Measurements from ENCODE around the gene DCAF15.
"Not testable (repeated sequence)": the region's sequence is repeated elsewhere in the genome, so short reads cannot be mapped to it uniquely, and the experiment has no call there.

Gene DCAF15, protein sequence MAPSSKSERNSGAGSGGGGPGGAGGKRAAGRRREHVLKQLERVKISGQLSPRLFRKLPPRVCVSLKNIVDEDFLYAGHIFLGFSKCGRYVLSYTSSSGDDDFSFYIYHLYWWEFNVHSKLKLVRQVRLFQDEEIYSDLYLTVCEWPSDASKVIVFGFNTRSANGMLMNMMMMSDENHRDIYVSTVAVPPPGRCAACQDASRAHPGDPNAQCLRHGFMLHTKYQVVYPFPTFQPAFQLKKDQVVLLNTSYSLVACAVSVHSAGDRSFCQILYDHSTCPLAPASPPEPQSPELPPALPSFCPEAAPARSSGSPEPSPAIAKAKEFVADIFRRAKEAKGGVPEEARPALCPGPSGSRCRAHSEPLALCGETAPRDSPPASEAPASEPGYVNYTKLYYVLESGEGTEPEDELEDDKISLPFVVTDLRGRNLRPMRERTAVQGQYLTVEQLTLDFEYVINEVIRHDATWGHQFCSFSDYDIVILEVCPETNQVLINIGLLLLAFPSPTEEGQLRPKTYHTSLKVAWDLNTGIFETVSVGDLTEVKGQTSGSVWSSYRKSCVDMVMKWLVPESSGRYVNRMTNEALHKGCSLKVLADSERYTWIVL

DNA sequence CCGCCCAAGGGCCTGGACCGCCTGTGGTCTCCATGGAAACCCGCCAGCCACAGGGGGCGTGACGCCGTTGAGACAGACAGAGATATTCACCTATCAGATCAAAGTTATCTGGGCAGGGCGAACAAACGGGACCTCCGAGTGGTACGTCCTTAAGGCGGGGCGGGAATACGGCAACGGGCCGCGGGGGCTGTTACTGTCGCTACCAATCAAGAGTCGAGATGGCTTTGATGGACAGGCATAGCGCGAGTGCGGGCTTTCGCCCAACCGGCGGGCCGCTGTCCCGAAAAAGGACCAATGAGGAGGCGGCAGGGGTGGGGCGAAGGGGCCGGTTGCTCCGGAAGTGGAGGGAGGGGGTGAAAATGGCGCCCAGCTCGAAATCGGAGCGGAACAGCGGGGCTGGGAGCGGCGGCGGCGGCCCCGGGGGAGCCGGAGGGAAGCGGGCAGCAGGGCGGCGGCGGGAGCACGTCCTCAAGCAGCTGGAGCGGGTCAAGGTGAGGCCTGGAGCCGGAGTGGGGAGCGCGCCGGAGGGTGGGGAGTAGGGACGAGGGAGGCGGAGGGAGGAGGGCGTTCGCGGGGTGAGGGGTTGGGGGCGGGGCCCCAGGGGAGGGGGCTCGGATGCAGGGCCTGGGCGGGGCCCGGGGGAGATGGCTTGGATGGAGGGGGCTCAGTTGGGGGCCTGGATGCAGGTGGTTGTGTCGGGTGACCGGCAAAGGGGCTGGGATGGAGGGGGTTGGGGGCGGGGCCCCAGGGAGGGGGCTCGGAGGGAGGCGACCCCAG lies at the start of gene DCAF15:
TSS of gene DCAF15 (plus strand) at position 356 of the 777 bp plus-strand sequence. CDS start at position 360, 4 bp downstream.
- peak; percentile 99 for DNase-seq

DNA sequence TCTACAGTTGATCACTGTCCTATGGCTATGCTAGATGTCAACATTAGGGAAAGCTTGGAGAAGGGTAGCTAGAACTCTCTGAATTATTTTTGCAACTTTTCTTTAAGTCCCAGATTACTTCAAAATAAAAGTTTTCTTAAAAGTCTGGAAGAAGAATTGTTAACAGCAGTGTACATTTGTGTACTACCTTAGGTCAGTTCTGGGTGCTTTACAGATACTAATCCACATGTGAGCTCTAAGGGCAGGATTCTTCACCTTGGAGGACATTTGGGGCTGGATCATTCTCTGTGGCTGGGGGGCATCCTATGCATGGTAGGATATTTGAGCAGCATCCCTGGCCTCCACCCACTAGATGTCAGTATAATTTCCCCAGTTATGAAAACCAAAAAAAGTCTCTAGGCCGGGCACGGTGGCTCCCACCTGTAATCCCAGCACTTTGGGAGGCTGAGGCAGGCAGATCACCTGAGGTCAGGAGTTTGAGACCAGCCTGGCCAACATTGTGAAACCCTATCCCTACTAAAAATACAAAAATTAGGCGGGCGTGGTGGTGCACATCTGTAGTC lies 49.2 kb upstream of the DCAF15 start:
- no peak for DNase-seq

DNA sequence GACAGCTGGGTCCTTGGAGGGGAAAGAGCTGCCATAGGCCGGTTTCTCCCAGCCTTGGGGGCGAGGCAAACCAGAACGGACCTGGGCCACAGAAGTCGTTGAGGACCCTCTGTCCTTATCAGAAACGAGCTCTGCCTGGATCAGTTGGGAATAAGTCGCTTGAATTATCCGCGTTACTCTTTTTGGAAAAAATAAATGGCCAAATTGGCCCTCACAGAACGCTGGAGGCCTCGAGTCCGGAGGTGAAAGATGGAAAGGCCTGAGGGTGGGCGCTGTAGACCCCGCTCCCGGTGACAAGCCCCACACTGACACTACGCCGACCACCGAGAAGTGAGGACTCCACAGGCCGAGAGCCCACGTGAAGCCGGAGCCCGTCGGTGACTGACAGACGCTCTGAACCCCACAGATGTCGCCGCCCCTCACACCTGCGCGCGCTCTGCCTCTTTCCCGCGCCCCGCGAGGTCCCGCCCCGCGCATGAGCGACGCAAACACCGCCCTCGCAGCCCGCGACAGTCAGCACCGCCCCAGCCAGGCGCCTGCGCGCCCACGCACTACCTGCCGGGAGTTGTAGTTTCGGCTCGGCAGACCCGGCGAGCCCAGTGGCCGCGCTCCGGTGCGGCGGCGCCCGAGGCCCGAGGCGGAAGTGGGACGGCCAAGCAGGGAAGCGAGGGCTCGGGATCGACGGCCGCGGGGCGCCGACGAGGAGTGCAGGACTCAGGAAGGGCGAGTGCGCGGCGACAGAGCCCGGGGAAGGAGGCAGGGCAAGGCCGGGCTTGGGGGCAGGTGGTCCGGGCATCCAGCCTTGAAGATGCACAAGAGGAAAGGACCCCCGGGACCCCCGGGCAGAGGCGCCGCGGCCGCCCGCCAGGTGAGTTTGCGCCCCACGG lies 46.4 kb upstream of the DCAF15 start, which contains the start of the genes BRME1 and CC2D1A:
TSS of gene BRME1 (minus strand) at position 484 of the 887 bp plus-strand sequence. CDS start 1,225 bp downstream, outside the sequence.
TSS of gene CC2D1A (plus strand) at position 568 of the 887 bp plus-strand sequence. CDS start at position 809, 241 bp downstream.
- peak; percentile 80 to 89 for DNase-seq

DNA sequence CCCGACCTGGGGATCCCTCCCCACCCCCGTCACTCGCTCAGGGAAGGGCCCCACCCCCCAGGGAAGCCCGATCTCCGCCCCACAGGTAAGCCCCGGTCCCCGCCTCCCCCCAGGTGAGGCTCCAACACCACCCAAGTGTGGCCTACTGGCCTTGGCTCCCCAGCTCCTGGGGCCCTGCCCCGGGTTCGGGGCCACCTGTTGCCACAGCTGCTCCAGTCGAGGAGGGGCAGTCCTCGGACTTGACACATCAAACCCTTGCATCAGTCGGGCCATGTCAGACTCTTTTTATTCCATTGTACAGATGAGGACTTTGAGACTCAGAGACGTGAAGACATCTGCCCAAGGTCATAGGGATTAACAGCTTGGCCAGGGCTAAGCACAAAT lies 45.8 kb upstream of the DCAF15 start:
- DNase-seq, result no peak

DNA sequence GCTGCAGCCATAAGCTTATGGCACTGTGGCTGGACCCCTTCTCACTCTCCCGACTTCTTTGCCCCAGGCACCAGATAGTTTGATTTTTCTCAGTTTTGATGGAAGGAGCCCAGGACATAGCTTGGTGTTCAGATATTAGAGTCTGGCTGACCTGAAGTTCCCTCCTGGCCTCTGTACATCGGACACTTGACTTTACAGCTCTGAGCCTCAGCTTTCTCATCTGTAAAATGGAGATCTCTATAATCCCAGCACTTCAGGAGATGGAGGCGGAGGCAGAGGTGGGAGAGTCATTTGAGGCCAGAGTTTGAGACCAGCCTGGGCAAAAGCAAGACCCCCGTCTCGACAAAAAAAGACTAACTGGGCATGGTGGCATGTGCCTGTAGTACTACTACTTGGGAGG lies 45.4 kb upstream of the DCAF15 start:
- DNase-seq, result no peak

DNA sequence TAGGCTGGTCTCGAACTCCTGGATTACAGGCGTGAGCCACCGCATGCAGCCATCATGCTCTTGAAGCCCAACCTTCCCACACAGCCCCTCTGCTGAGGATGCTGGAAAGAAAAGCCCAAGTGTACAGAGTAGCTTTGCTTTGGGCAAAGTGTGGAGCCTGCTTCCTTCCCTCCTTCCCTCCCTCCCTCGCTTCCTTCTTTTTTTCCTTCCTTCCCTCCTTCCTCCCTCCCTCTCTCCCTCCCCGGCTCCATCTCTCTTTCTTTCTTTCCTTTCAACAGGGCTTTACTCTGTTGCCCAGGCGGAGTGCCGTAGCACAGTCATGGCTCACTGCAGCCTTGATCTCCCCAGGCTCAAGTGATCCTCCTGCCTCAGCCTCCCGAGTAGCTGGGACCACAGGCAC lies 43.6 kb upstream of the DCAF15 start:
- DNase-seq, result no peak

DNA sequence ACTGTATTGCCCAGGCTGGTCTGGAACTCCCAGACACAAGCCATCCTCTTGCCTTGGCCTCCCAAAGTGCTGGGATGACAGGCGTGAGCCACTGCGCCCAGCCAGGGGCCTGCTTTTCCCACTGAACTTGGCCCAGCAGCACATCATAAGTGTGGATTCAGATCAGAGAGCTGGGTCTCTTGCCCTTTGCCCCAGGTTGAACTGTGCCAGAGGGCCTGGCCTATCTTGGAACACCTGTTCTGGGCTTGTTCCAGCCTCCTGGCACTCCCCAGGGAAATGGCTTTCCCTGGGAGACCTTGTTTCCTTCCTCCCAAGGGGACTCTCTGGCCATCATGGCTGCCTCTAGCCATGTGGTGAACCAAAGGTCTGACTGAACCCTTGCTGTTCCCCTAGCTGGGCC lies 42.9 kb upstream of the DCAF15 start:
- DNase-seq, result no peak

DNA sequence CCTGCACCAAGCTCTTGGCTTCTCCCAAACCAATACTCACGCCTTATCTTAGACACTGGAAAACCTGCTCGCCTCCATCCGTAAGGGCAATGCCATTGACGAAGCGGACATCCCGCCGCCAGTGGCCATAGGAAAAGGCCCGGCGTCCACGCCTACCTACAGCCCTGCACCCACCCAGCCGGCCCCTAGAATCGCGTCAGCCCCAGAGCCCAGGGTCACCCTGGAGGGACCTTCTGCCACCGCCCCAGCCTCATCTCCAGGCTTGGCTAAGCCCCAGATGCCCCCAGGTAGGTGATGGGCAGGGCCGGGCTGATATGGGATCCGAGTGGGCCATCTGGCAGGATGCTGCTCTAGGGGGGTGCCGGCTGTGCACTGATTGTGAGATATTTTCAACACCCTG lies 39.0 kb upstream of the DCAF15 start:
- no peak for DNase-seq

DNA sequence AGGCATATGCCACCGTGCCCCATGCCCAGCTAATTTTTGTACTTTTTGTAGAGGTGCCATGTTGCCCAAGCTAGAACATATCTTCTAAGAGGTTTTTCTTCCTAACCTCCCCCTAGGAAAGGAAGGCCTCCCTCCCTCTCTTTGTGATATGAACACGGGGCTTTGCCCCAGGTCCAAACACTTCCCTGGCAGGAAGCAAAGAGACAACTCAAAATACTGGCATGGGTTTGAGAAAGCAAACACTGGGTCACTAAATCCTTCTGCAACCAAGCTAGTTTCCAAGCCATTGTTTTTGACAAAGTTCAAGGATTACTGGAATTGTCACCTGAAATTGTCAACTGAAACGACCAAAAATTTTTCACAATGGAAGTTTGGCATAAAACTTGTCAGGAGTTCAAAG lies 37.5 kb upstream of the DCAF15 start:
- no peak for DNase-seq

DNA sequence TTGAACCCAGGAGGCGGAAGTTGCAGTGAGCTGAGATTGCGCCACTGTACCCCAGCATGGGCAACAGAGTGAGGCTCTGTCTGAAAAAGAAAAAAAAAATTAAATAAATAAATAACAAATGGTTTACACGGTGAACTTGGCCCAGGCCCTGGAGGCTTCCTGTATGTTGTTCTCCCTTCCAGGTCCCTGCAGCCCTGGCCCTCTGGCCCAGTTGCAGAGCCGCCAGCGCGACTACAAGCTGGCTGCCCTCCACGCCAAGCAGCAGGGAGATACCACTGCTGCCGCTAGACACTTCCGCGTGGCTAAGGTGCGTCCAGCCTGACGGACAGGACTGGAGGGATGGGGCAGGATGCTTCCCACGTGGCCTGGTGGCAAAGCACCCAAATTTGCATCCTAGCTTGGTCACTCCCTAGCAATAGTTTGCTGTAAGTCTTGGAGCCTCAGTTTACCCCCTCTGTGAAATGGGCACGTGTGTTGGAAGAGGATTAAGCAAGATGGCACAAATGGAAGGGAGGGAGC lies 34.4 kb upstream of the DCAF15 start:
- DNase-seq, result no peak

DNA sequence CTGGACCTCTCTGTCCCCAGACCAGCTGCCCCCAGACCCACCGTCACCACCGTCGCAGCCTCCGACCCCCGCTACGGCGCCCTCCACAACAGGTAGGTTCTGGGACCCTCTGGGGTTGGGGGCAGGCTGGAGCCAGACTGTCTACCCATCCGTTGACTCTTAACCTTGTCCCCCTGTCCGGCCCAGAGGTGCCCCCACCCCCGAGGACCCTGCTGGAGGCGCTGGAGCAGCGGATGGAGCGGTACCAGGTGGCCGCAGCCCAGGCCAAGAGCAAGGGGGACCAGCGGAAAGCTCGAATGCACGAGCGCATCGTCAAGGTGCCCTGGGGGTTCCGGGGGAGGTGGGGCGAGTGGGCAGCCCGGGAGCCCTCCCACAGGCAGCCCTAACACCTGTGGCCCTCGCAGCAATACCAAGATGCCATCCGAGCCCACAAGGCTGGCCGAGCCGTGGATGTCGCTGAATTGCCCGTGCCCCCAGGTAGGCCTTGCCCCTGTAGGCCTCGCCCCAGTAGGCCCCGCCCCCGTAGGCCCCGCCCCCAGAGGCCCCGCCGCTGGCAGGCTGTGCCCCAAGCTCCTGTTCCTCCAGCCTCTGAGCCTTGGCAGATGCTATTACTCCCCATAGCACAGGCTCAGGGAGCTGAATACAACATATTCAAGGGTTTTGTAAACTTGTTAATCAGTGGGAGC lies 33.4 kb upstream of the DCAF15 start:
- no peak for DNase-seq

DNA sequence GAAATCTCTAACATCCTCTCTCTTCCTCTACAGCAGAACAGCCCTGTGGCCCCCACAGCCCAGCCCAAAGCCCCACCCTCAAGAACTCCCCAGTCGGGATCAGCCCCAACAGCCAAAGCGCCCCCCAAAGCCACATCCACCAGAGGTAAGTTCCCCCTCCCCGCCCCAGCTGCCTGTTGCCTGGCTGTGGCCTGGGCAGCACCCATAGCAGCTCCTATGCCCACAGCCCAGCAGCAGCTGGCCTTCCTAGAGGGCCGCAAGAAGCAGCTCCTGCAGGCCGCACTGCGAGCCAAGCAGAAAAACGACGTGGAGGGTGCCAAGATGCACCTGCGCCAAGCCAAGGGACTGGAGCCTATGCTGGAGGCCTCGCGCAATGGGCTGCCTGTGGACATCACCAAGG lies 31.8 kb upstream of the DCAF15 start:
- no peak for DNase-seq

DNA sequence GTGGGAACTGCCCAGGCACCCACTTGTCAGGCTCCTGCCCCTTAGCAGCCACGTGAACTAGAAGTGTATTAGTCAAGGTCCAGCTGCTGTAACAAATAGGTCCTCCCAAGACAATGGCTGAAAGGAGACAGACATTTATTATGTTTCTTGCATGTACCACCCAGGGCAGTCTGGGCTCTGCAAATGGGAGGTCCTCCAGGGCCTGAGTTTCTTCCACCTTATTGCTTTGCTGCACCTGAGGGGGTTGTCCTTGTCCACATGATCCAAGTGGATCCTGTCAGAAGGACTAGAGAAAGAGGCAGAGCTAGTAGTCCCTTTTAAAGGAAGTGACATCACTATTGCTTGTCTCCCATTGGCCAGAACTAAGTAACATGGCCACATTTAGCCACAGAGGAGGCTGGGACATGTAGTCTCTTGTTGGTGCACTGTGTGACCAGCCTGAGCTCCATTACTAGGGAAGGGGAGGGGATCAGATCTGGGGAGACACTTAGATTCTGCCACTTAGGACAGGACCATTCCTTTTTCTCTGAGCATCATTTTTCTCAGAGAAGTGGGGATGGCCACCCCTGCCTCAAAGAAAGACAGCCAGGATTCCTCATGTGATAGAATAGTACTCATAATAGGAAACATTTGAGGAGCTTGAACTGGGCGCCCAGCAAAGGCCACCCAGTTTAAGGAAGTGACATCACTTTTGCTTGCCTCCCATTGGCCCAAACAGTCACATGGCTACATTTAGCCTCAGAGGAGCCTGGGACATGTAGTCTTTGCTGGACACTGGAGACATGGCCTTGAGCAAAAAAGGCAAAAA lies 31.2 kb upstream of the DCAF15 start:
- no peak for DNase-seq

DNA sequence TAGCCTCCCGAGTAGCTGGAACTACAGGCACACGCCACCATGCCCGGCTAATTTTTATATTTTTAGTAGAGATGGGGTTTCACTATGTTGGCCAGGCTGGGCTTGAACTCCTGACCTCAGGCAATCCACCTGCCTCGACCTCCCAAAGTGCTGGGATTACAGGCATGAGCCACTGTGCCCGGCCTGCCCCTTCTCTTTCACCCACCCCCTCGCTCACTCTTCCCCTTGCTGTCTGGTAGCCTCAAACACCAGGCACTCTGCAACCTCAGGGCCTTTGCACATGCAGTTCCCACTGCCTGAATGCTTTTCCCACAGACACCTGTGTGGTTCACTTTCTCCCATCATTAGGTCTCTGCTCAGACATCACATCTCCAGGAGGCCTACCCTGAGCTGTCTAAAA lies 30.2 kb upstream of the DCAF15 start:
- DNase-seq, result not testable (repeated sequence)

DNA sequence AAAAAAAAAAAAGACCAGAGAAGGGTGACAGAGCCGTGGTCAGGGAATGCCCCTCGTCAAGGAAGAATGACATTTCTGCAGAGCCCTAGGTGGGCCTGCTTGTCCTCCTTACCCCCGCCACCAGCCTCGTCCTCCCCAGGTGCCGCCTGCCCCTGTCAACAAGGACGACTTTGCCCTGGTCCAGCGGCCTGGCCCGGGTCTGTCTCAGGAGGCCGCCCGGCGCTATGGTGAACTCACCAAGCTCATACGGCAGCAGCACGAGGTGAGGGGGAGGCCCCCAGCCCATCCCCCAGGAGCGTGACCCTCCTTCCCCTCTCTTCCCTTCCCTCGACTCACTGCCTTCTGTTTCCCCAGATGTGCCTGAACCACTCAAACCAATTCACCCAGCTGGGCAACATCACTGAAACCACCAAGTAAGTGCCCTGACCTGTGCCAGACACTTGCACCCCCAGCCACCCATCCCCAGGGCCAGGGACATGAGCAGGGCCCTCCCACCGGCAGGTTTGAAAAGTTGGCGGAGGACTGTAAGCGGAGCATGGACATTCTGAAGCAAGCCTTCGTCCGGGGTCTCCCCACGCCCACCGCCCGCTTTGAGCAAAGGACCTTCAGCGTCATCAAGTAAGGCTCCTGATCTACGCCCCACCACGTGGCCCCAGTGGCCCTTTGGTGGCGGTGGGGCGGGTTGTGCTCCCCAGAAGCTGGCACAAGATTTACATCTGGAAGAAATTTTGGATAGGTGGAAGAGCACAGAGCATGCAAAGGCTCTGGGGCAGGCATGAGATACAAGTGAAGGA lies 28.9 kb upstream of the DCAF15 start:
- no peak for DNase-seq

DNA sequence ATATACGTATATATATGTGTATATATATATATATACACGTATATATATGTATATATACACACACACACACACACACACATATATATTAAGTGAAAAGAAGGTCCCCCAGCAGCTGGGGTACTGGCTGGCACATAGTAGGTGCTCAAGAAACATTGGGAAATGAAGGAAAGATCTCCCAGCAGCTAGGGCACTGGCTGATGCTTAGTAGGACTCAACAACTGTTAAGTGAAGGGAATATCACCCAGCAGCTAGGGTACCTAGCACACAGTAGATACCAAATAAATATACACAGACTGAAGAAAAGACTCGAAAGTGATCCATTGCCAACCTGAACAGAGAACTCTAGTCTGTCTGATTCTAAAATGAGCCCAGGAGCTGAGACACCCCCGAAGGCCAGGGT lies 26.3 kb upstream of the DCAF15 start:
- no peak for DNase-seq

DNA sequence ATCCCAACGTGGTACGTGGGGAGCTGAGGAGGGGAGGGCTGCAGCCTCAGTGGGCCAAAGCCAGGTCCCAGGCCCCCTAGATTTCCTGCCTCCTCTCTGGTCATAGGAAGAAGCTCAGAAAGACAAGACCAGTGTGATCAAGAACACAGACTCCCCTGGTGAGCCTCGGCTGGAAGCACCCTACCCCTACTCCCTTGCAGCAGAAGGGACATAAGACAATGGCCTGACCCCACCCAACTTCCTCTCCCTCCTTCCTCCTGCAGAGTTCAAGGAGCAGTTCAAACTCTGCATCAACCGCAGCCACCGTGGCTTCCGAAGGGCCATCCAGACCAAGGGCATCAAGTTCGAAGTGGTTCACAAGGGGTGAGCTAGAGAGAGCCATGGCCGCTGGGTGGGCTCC lies 25.6 kb upstream of the DCAF15 start:
- no peak for DNase-seq

DNA sequence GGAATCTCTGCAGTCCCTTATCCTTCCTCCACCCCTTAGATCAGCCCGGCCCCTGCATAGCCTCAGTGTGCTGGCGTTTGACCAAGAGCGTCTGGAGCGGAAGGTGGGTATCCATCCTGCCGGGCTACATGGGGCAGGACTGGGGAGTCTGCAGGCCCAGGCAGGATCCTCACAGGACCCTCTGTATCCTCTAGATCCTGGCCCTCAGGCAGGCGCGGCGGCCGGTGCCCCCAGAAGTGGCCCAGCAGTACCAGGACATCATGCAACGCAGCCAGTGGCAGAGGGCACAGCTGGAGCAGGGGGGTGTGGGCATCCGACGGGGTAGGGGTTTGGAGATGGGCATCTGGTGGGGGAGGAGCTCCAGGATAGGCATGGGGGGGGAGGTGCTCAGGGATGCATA lies 23.0 kb upstream of the DCAF15 start:
- no peak for DNase-seq

DNA sequence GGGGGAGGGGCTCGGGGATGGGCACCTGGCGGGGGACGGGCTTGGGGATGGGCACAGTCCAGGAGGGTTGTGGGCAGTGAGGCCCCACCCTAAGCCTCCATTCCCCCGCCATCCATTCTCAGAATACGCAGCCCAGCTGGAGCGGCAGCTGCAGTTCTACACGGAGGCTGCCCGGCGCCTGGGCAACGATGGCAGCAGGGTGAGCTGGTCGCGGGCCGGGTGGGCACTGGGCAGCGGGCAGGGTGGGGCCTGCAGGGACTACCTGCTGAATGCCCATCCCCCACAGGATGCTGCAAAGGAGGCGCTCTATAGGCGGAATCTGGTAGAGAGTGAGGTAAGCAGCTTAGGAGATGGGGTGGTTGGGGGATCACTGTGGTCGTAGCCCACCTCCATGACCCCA lies 22.4 kb upstream of the DCAF15 start:
- no peak for DNase-seq

DNA sequence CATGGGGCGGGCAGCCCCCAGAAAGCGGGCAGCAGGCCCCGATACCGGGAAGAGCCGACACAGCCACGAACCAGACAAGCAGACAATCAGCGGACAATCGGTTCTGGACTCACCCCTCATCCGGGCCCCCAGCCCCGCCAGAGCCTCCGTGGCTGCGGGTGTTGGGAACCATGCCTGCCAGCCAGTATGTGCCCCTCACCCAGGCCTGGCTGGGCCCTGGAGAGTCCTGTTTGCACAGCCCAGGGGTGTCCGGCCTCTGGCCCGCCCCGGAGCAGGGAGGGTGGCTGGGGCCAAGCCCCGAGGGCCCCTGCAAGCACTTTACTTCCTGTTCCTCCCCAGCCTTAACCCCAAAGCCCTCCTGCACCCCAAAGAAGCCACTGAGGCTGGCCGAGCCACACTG lies 21.9 kb upstream of the DCAF15 start:
- no peak for DNase-seq

Measured in hippocampal formation (tissue), 2 donors.